Mononuclear cell (primary cell): ENCODE measurements around the gene CBX3. TPM values are rescaled to one million over a fixed set of nuclear protein-coding genes. Genes with fewer than 3 reads are reported as not detected.

Source experiments
- H3K27me3 ChIP-seq: 2 replicates; pipeline ENCODE4 v1.6.0; 2011; ENCODE audit warnings: low read length, control low read depth; ENCODE audit not compliant: insufficient read depth
- H3K4me1 ChIP-seq: 2 replicates; pipeline ENCODE4 v1.5.1; 2011; ENCODE audit warnings: mild to moderate bottlenecking, low read length, control low read depth; ENCODE audit not compliant: insufficient read depth
- H3K4me3 ChIP-seq: 2 replicates; pipeline ENCODE4 v1.5.1; 2011; ENCODE audit warnings: mild to moderate bottlenecking, low read length, moderate library complexity
- H3K9me3 ChIP-seq: 2 replicates; pipeline ENCODE4 v1.5.1; 2011; ENCODE audit warnings: low read depth, mild to moderate bottlenecking, control low read depth, low read length
- total RNA-seq: library from RNA; depleted of rRNA; stranded (reverse); fragments of >200 nt; gene quantifications from one replicate; pipeline ENCODE4 v1.2.3, GENCODE V29; 2012

The CBX3 gene
- total RNA-seq, 1 donor, result 135 TPM

DNA sequence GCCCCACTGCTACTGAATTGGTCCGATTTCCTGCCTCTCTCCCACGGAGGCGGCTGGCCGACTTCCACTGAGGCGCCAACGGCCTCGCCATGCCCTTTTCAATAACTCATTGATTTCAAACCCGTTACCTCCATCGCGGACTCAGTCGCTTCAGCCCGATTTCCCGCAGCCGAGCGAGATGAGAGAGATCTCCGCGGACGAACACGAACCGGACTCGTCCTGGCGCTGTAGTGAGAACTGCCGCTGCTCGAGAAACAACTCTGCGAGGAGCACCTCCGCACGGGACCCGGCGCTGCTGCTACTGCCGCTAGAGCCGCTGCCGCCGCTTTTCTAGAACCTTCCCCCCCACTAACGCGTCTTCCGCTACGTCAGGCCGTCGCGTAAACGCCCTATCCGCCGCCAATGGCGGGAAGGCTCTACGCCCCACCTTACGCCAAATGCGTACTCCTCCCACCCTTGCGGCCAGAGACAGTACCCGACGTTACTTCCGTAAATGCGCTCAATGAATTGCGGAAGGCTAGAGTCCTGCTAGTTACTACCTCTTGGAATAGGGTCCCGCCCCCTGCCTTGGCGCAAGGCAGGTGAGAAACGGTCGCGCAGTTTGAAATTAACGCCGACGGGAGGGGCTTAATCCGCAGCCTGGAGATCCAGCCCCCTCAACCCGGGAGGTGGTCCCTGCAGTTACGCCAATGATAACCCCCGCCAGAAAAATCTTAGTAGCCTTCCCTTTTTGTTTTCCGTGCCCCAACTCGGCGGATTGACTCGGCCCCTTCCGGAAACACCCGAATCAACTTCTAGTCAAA lies 900 bp upstream of the CBX3 start, which contains the start of gene HNRNPA2B1:
Gene HNRNPA2B1 (minus strand): TSS at position 303 of the 803 bp plus-strand sequence. CDS start 169 bp downstream, at position 134.
- Histone ChIP-seq H3K4me3 (peak within 1 kb of the TSS; percentile 99), H3K4me1 (peaks cover 45% of the 10 kb centered on the region), H3K9me3 (no peaks in the 10 kb centered on the region), H3K27me3 (no peaks in the 10 kb centered on the region)

DNA sequence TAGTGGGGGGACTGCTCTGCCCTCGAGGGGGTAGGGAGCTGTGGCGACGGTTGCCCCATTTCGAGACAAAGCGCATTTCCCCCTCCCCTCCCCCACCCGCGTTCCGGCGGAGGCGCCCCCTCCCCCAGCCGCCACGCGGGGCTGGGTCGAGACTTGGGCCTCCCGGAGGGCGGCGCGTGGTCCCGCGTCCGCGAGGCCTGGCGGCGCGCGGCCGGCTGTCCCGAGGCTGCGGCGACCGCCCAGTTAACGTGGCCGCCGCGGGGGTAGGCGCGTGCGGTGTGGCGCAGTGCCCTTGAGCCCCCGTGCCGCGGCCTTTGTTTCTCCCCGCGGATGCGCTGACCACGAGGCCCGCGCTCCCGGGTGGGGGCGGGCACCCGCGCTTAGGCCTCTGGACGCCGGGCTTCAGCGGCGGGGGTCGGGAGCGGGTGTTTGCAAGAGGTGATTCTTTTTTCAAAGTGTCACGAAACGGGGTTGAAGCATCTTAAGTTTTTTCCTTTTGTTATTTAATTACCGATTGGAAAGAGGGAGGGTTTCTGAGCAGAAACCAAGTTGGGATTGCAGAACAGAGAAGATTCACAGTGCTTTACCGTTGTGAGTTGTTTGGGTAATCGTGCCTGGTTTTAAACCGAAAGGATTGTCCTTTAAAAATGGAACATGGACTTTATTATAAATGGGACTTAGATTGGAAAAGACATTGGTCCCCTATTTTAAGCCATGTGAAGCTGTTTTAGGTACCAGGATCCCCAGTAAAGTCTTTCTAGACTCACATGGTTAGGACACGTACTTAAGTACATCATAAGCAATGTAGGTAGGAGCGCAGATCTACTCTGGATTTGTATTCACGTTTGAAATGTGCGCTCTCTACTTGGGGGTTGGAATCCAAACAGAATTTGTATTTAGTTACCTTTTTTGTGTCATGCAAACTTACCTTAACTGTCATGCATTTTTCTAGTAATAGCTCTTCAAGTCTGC lies 760 bp downstream of the CBX3 start:
- Histone ChIP-seq H3K9me3 (no peaks in the 10 kb centered on the region), H3K4me3 (peak overlapping the region; percentile 99), H3K27me3 (no peaks in the 10 kb centered on the region), H3K4me1 (peaks cover 31% of the 10 kb centered on the region)

GRCh38 chr7:26203016-26203415 lies 1.5 kb downstream of the CBX3 start:
- no peaks in the 10 kb centered on the region for H3K9me3 ChIP-seq
- no peaks in the 10 kb centered on the region for H3K27me3 ChIP-seq
- H3K4me3 ChIP-seq, result no peak overlapping the region
- peaks cover 31% of the 10 kb centered on the region for H3K4me1 ChIP-seq

DNA sequence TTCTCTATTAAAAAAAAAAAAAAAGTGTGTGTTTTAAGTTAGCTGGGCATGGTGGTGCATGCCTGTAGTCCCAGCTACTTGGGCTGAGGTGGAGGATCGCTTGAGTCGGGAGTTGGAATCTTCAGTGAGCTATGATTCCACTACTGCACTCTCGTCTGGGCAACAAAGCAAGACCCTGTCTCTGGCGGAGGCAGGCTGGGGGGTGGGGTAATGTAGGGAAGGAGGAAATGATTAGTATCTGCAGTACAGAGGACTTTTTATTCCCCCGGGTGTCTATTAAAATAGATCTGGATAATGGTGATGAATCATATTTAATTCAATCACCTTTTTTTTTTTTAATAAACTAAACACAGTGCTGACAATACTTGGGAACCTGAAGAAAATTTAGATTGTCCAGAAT lies 6.5 kb downstream of the CBX3 start:
- Histone ChIP-seq H3K9me3 (no peaks in the 10 kb centered on the region), H3K4me1 (peaks cover 24% of the 10 kb centered on the region), H3K27me3 (no peaks in the 10 kb centered on the region), H3K4me3 (no peak overlapping the region)

- Histone ChIP-seq H3K4me3 (no peak overlapping the region), H3K9me3 (no peaks in the 10 kb centered on the region), H3K27me3 (no peaks in the 10 kb centered on the region), H3K4me1 (peaks cover 13% of the 10 kb centered on the region)
Observed at GRCh38 chr7:26212921-26213718, 11.6 kb downstream of the CBX3 start.

DNA sequence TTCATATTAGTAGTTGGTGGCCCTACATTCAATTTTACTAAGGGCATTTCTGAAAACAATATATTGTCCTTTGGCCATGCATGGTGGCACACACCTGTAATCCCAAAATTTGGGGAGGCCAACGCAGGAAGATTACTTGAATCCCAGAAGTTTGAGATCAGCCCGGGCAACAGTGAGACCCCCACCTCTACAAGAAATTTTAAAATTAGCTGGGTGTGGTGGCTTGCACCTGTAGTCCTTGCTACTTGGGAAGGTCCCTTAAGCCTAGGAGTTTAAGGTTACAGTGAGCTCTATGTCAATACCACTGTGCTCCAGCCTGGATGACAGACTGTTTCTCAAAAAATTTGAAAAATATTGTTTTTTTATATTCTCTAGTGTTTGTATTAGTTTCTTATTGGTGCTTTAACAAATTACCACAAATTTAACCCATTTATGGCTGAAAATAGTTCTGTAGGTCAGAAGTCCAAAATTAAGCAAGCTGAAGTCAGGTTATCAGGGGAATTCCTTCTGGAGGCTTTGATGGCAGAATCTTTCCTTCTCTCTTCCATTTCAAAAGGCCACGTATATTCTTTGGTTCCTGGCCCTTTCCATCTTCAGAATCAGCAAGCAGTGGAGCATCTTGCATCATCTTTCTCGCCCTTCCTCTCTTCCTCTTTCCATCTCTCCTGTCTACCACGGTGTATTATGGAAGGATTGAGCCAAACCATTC lies 12.4 kb downstream of the CBX3 start:
- H3K9me3 ChIP-seq, result no peaks in the 10 kb centered on the region
- H3K27me3 ChIP-seq, result no peaks in the 10 kb centered on the region
- H3K4me1 ChIP-seq, result peaks cover 13% of the 10 kb centered on the region
- no peak overlapping the region for H3K4me3 ChIP-seq

GRCh38 chr7:26216049-26216448 lies 14.5 kb downstream of the CBX3 start:
- Histone ChIP-seq H3K4me3 (no peak overlapping the region), H3K4me1 (peaks cover 13% of the 10 kb centered on the region), H3K9me3 (no peaks in the 10 kb centered on the region), H3K27me3 (no peaks in the 10 kb centered on the region)

GRCh38 chr7:26224359-26224758 lies 22.8 kb downstream of the CBX3 start:
- H3K27me3 ChIP-seq, result no peaks in the 10 kb centered on the region
- H3K9me3 ChIP-seq, result no peaks in the 10 kb centered on the region
- H3K4me1 ChIP-seq, result no peaks in the 10 kb centered on the region
- no peak overlapping the region for H3K4me3 ChIP-seq

GRCh38 chr7:26227987-26228386 lies 26.4 kb downstream of the CBX3 start:
- Histone ChIP-seq H3K9me3 (no peaks in the 10 kb centered on the region), H3K4me1 (no peaks in the 10 kb centered on the region), H3K27me3 (no peaks in the 10 kb centered on the region), H3K4me3 (no peak overlapping the region)

GRCh38 chr7:26233902-26234511 lies 32.5 kb downstream of the CBX3 start:
- Histone ChIP-seq H3K9me3 (no peaks in the 10 kb centered on the region), H3K27me3 (no peaks in the 10 kb centered on the region), H3K4me3 (no peak overlapping the region)

GRCh38 chr7:26237035-26237807 lies 35.7 kb downstream of the CBX3 start:
- H3K9me3 ChIP-seq, result no peaks in the 10 kb centered on the region

More at GRCh38 chr7:26233902-26234511, 32.5 kb downstream of the CBX3 start:
- peaks cover 8% of the 10 kb centered on the region for H3K4me1 ChIP-seq

GRCh38 chr7:26238032-26238431 lies 36.5 kb downstream of the CBX3 start:
- H3K27me3 ChIP-seq, result no peaks in the 10 kb centered on the region
- H3K4me3 ChIP-seq, result no peak overlapping the region
- peaks cover 8% of the 10 kb centered on the region for H3K4me1 ChIP-seq
- no peaks in the 10 kb centered on the region for H3K9me3 ChIP-seq

More at GRCh38 chr7:26237035-26237807, 35.7 kb downstream of the CBX3 start:
- Histone ChIP-seq H3K4me3 (no peak overlapping the region), H3K4me1 (peaks cover 8% of the 10 kb centered on the region), H3K27me3 (no peaks in the 10 kb centered on the region)

- no peaks in the 10 kb centered on the region for H3K9me3 ChIP-seq
- H3K4me1 ChIP-seq, result no peaks in the 10 kb centered on the region
- no peak overlapping the region for H3K4me3 ChIP-seq
- no peaks in the 10 kb centered on the region for H3K27me3 ChIP-seq
Observed at GRCh38 chr7:26245150-26245549, 43.6 kb downstream of the CBX3 start.
